K562 (cell line): ENCODE results near the gene SAMM50. TPM values are rescaled to one million over a fixed set of nuclear protein-coding genes. Genes with fewer than 3 reads are reported as not detected.

Source experiments
- ATAC-seq: fragments of 200-7000 bp; cut with Tn5 transposase; 3 replicates; pipeline ENCODE4 v1.9.1; 2020; ENCODE audit warnings: moderate library complexity
- BruUV-seq: library from RNA; stranded (reverse); fragments of 400-500 nt; replicated peaks from 2 replicates; lab custom pipeline; 2021; lab: Mats Ljungman, UMichigan
- CTCF ChIA-PET: fragments of 300-600 bp; formaldehyde crosslinking; extraction: SDS; loops from one replicate; lab custom pipeline; 2021; ENCODE audit warnings: low intra/inter-chr PET ratio; lab: Yijun Ruan, JAX
- POLR2A ChIA-PET: fragments of 300-600, 350-650 bp; sonication (Branson Sonifier 250); formaldehyde crosslinking; extraction: SDS; loops from one replicate; lab custom pipeline; 2021; ENCODE audit warnings: antibody characterized with exemption, inconsistent platforms; lab: Yijun Ruan, JAX
- DNase-seq, 4 experiments: peaks; one replicate each; pipeline versions ENCODE4 v3.0.0 to v3.0.0-alpha.2; 2011 to 2018; ENCODE audit warnings: low spot score in 3 of 4, mixed read lengths in 3 of 4; ENCODE audit errors: extremely low read depth in 1 of 4
- FAIRE-seq: peaks from 2 replicates; lab custom pipeline; 2011; peaks lifted over from hg19 to GRCh38; lab: Jason Lieb, UNC
- H2AFZ ChIP-seq: 2 replicates; pipeline ENCODE4 v1.6.0; 2011; ENCODE audit warnings: low read depth, low read length, control low read depth, inconsistent platforms
- H3K27ac ChIP-seq: fragments of 200-600 bp; 3 replicates; pipeline ENCODE4 v1.8.0; 2011; ENCODE audit warnings: low read depth, mild to moderate bottlenecking, control low read depth, inconsistent platforms, low read length, moderate library complexity, mixed read lengths; ENCODE audit errors: extremely low read depth
- H3K27me3 ChIP-seq, 2 experiments: fragments of 300-600 bp in 1 of 2; 2 replicates in 1 of 2; 3 replicates in 1 of 2; pipeline versions ENCODE4 v1.6.0 to v1.8.0; 2011; ENCODE audit warnings: inconsistent platforms in 2 of 2, low read length in 2 of 2, mild to moderate bottlenecking in 1 of 2, mixed read lengths in 1 of 2, moderate library complexity in 1 of 2; ENCODE audit not compliant: control insufficient read depth in 2 of 2, insufficient read depth in 2 of 2
- H3K36me3 ChIP-seq: fragments of 300-600 bp; 3 replicates; pipeline ENCODE4 v1.8.0; 2011; ENCODE audit warnings: mild to moderate bottlenecking, low read length, inconsistent platforms; ENCODE audit not compliant: control insufficient read depth, insufficient read depth
- H3K4me1 ChIP-seq, 2 experiments: fragments of 200-600 bp in 1 of 2; replicated peaks in 1 of 2; 2 replicates in 1 of 2; 3 replicates in 1 of 2; pipeline versions ENCODE4 v1.5.1 to v1.8.0; 2011; ENCODE audit warnings: inconsistent platforms in 2 of 2, low read length in 2 of 2, mild to moderate bottlenecking in 1 of 2, mixed read lengths in 1 of 2, moderate library complexity in 1 of 2; ENCODE audit not compliant: control insufficient read depth in 2 of 2, insufficient read depth in 2 of 2
- H3K4me2 ChIP-seq: 2 replicates; pipeline ENCODE4 v1.6.1; 2011; ENCODE audit warnings: low read length, control low read depth, inconsistent platforms, mixed read lengths; ENCODE audit not compliant: insufficient read depth
- H3K4me3 ChIP-seq: fragments of 200-600 bp; sonication (generic), shearing (Covaris generic); 2 replicates; pipeline ENCODE4 v1.5.1; 2016; ENCODE audit warnings: control low read depth, inconsistent platforms
- H3K79me2 ChIP-seq: fragments of 200-600 bp; 3 replicates; pipeline ENCODE4 v1.8.0; 2011; ENCODE audit warnings: low read length, inconsistent platforms; ENCODE audit not compliant: control insufficient read depth, insufficient read depth
- H3K9ac ChIP-seq, 2 experiments: 2 replicates each; pipeline versions ENCODE4 v1.6.0 to v1.6.1; 2011; ENCODE audit warnings: low read depth in 2 of 2, low read length in 2 of 2, control low read depth in 1 of 2, inconsistent platforms in 1 of 2, mild to moderate bottlenecking in 1 of 2, mixed read lengths in 1 of 2; ENCODE audit not compliant: insufficient read depth in 1 of 2
- H3K9me1 ChIP-seq: one replicate; pipeline ENCODE4 v1.6.0; 2011; ENCODE audit warnings: inconsistent platforms, mild to moderate bottlenecking, low read length, moderate library complexity; ENCODE audit not compliant: control insufficient read depth, insufficient read depth
- H3K9me3 ChIP-seq: replicated peaks from 2 replicates; pipeline ENCODE4 v1.5.1; 2011; ENCODE audit warnings: low read depth, low read length, inconsistent platforms; ENCODE audit not compliant: control insufficient read depth, insufficient read depth
- H4K20me1 ChIP-seq: replicated peaks from 2 replicates; pipeline ENCODE4 v1.6.1; 2011; ENCODE audit warnings: low read length, inconsistent platforms, mixed read lengths; ENCODE audit not compliant: control insufficient read depth, insufficient read depth
- CHD4 ChIP-seq: fragments of 200-600 bp; sonication (generic); IDR thresholded peaks from 3 replicates; pipeline ENCODE4 v1.6.1; 2012; ENCODE audit warnings: low read depth, mild to moderate bottlenecking, mixed read lengths, low read length, inconsistent platforms; ENCODE audit not compliant: insufficient read depth, insufficient replicate concordance, poor library complexity, severe bottlenecking
- CREB1 ChIP-seq, 2 experiments: sonication (generic) in 1 of 2; formaldehyde crosslinking in 1 of 2; IDR thresholded peaks; 2 replicates each; pipeline versions ENCODE4 v1.6.1 to v1.8.0; 2012 to 2022; ENCODE audit warnings: inconsistent platforms in 1 of 2, mild to moderate bottlenecking in 1 of 2, missing genetic modification reagents in 1 of 2, moderate library complexity in 1 of 2
- DACH1 ChIP-seq: fragments of 450-650 bp; IDR thresholded peaks from 2 replicates; pipeline ENCODE4 v1.6.1; 2018; ENCODE audit not compliant: partially characterized antibody
- FOXA3 ChIP-seq, 2 experiments: fragments of 450-650 bp in 1 of 2; sonication (generic) in 1 of 2; formaldehyde crosslinking; IDR thresholded peaks in 1 of 2; conservative IDR thresholded peaks in 1 of 2; 2 replicates each; pipeline versions ENCODE4 v1.4.0 to v1.8.0; 2020 to 2022; ENCODE audit warnings: mild to moderate bottlenecking in 2 of 2, missing genetic modification reagents in 1 of 2
- MEF2D ChIP-seq: conservative IDR thresholded peaks from 2 replicates; pipeline ENCODE4 v1.6.1; 2016; ENCODE audit warnings: low read depth, missing genetic modification characterization, missing compliant biosample characterization
- NELFE ChIP-seq: IDR thresholded peaks from 2 replicates; pipeline ENCODE4 v1.6.1; 2011; ENCODE audit warnings: mild to moderate bottlenecking; ENCODE audit not compliant: insufficient read depth, insufficient read length
- NFE2L1 ChIP-seq: fragments of 450-650 bp; IDR thresholded peaks from 2 replicates; pipeline ENCODE4 v1.6.1; 2016; ENCODE audit warnings: missing genetic modification characterization, low read depth, mild to moderate bottlenecking, missing compliant biosample characterization, moderate library complexity, borderline replicate concordance
- RFX1 ChIP-seq: fragments of 450-650 bp; IDR thresholded peaks from 2 replicates; pipeline ENCODE4 v1.6.1; 2016; ENCODE audit warnings: mild to moderate bottlenecking, moderate library complexity
- SIN3A ChIP-seq, 2 experiments: fragments of 150-350 bp in 1 of 2; IDR thresholded peaks; 2 replicates each; pipeline ENCODE4 v1.6.1; 2011 to 2016; ENCODE audit warnings: borderline replicate concordance in 2 of 2, low read depth in 2 of 2, low read length in 2 of 2, mild to moderate bottlenecking in 2 of 2, moderate library complexity in 2 of 2; ENCODE audit not compliant: control insufficient read depth in 1 of 2
- TFAM ChIP-seq: fragments of 250-450 bp; sonication (Bioruptor Pico); conservative IDR thresholded peaks from 2 replicates; pipeline ENCODE4 v1.5.0; 2021; ENCODE audit warnings: mild to moderate bottlenecking, moderate library complexity
- YBX1 ChIP-seq: fragments of 450-650 bp; IDR thresholded peaks from 2 replicates; pipeline ENCODE4 v1.7.1; 2016; ENCODE audit warnings: mild to moderate bottlenecking
- ZEB2 ChIP-seq: fragments of 450-650 bp; IDR thresholded peaks from 2 replicates; pipeline ENCODE4 v1.6.1; 2016
- ZNF282 ChIP-seq: sonication (generic); formaldehyde crosslinking; IDR thresholded peaks from 2 replicates; pipeline ENCODE4 v1.8.1; 2023; ENCODE audit warnings: missing genetic modification reagents
- ZNF384 ChIP-seq: IDR thresholded peaks from 2 replicates; pipeline ENCODE4 v1.6.1; 2012; ENCODE audit warnings: low read depth, low read length, improper control_type of control experiment
- ZNF75A ChIP-seq: fragments of 450-650 bp; formaldehyde crosslinking; IDR thresholded peaks from 2 replicates; pipeline ENCODE4 v1.4.0; 2020; ENCODE audit warnings: mild to moderate bottlenecking
- WGBS: fragments of 100-300 bp; shearing (Covaris generic); methylation state at CpG from one replicate; pipeline ENCODE4 v1.1.6; 2016; ENCODE audit warnings: low coverage, mixed read lengths; ENCODE audit not compliant: insufficient coverage; ENCODE audit errors: missing lambda C conversion rate; 5-methylcytosine and 5-hydroxymethylcytosine counted together
- in situ Hi-C: fragments of 300-500 bp; cut with MboI; formaldehyde crosslinking; loops from 4 replicates; pipeline ENCODE4 v1.15.0; 2018; ENCODE audit warnings: inconsistent platforms, mixed read lengths
- intact Hi-C: fragments of 100-400 bp; cut with micrococcal nuclease; formaldehyde crosslinking; loops from 2 replicates; pipeline ENCODE4 v1.14.2; 2022
- polyA plus RNA-seq, 8 experiments: library from polyadenylated mRNA; depleted of rRNA in 4 of 8; stranded (reverse) in 5 of 8; unstranded in 3 of 8; fragments of >200 nt; fragmentation: Nextera tagmentation in 2 of 8; fragmentation: Illumina TruSeq in 1 of 8; extraction: Ambion mirVana in 2 of 8; extraction: Trizol in 1 of 8; gene quantifications; 2 replicates each; pipeline versions ENCODE4 v1.2.1 to v1.2.3, GENCODE V29; 2011 to 2014; ENCODE audit warnings: inconsistent platforms in 1 of 8, missing spikeins in 1 of 8
- total RNA-seq, 7 experiments: library from RNA; depleted of rRNA in 6 of 7; stranded (reverse); fragments of >200 nt in 6 of 7; fragmentation: Illumina TruSeq in 2 of 7; extraction: Trizol in 2 of 7; gene quantifications; 2 replicates each; pipeline versions ENCODE4 v1.2.1 to v1.2.3, GENCODE V29; 2011 to 2021; ENCODE audit warnings: low replicate concordance in 1 of 7
- TF ChIP-seq, protein P1 (sequence below): IDR thresholded peaks from 2 replicates; pipeline ENCODE4 v1.6.1; 2011; ENCODE audit not compliant: insufficient read length; ENCODE audit errors: extremely low read depth
- TF ChIP-seq, protein P2 (sequence below): fragments of 450-650 bp; IDR thresholded peaks from 2 replicates; pipeline ENCODE4 v1.7.0; 2016; ENCODE audit warnings: borderline replicate concordance
- TF ChIP-seq, protein P3 (sequence below): fragments of 250-450 bp; sonication (Bioruptor Pico); IDR thresholded peaks from 2 replicates; pipeline ENCODE4 v1.5.1; 2021; ENCODE audit warnings: mild to moderate bottlenecking

Gene SAMM50
- total and polyA plus RNA-seq, 9 of the 15 experiments (the other 6 are each of a cell fraction or from before 2014, with no cell fraction given), result 14.6 to 49.3 (median 38.1) TPM

DNA sequence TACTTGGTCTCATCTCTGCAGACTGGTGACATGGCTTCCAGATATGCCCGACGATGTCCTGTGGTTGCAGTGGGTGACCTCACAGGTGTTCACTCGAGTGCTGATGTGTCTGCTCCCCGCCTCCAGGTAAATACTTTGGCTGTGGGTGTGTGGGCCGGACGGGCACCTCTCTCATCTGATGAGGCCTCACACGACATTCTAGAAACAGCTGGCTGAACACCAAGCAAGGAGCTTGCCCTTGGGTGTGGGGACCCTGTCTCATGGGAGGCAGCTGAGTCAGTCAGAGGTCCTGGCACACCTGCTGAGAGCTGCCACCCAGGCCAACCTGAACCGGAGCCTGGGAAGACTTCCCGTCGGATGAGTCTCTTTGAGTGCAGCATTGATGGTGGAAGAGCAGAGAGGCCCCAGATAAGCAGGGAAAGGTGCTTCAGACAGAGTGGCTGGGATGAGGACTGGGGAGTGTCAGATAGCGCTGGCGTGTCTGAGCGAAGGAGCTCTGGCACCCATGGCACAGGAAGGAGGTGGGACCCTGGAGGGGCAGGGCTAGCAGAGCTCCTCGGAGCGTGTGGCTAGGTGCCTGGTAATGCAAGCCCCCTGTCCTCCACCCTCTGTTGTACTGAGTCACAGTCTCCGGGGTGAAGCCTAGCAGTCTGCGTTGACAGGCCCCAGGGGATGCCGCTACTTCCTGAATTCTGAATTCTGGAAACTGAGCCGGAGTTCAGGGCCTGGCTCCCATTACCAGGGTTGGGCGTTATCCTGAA lies 10.4 kb upstream of the SAMM50 start:
- CTCF ChIA-PET, result interaction anchor here (1.8 kb wide), 1 partner anchor 62 kb away, joined by 4 read pairs; no protein-coding TSS in a partner anchor
- FAIRE-seq (no peak), ATAC-seq (no peak), DNase-seq (no peak)
- POLR2A ChIA-PET, result interaction anchor here (0.6 to 1.4 kb wide), 5 partner anchors 8 to 1364 kb away, joined by 3 to 5 read pairs (median 3); no protein-coding TSS in a partner anchor
- H3K4me2 ChIP-seq, result no peak overlapping the region
- no peaks in the 10 kb centered on the region for H3K79me2 ChIP-seq
- H3K36me3 ChIP-seq, result no peaks in the 10 kb centered on the region
- H2AFZ ChIP-seq, result no peak overlapping the region
- no peaks in the 10 kb centered on the region for H4K20me1 ChIP-seq
- in situ Hi-C loops, result no loop called here
- intact Hi-C loops, result no loop called here
- H3K27me3 ChIP-seq, result peaks cover 5 to 17% of the 10 kb centered on the region in 2 experiments; a peak in 1 of 5 replicates
- peaks cover 0 to 9% of the 10 kb centered on the region in 2 experiments; a peak in 3 of 5 replicates for H3K4me1 ChIP-seq
- no peaks in the 10 kb centered on the region for H3K9me1 ChIP-seq
- no TSS peak for BruUV-seq
- 10% methylated on average over 18 of the region's 20 CpGs for WGBS
- no peak overlapping the region for H3K9ac ChIP-seq
- no peak overlapping the region for H3K4me3 ChIP-seq
- no peaks in the 10 kb centered on the region for H3K9me3 ChIP-seq
- no peak overlapping the region for H3K27ac ChIP-seq
- TF ChIP-seq, protein P1, sequence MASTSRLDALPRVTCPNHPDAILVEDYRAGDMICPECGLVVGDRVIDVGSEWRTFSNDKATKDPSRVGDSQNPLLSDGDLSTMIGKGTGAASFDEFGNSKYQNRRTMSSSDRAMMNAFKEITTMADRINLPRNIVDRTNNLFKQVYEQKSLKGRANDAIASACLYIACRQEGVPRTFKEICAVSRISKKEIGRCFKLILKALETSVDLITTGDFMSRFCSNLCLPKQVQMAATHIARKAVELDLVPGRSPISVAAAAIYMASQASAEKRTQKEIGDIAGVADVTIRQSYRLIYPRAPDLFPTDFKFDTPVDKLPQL, result no peak
- no peak for TF ChIP-seq ZNF75A (CRISPR knock-in tag)
- TF ChIP-seq MEF2D (tag), result no peak
- no peak for TF ChIP-seq RFX1
- TF ChIP-seq CREB1 (IDR thresholded peaks at IDR 0.05), result no peak
- TF ChIP-seq CREB1 (CRISPR knock-in tag; IDR thresholded peaks at IDR 0.05), result no peak
- no peak for TF ChIP-seq SIN3A (IDR thresholded peaks at IDR 0.05; ENCODE audit: borderline replicate concordance in 2 of 2, control insufficient read depth in 1 of 2, low read depth in 2 of 2, low read length in 2 of 2)
- TF ChIP-seq, protein P2, sequence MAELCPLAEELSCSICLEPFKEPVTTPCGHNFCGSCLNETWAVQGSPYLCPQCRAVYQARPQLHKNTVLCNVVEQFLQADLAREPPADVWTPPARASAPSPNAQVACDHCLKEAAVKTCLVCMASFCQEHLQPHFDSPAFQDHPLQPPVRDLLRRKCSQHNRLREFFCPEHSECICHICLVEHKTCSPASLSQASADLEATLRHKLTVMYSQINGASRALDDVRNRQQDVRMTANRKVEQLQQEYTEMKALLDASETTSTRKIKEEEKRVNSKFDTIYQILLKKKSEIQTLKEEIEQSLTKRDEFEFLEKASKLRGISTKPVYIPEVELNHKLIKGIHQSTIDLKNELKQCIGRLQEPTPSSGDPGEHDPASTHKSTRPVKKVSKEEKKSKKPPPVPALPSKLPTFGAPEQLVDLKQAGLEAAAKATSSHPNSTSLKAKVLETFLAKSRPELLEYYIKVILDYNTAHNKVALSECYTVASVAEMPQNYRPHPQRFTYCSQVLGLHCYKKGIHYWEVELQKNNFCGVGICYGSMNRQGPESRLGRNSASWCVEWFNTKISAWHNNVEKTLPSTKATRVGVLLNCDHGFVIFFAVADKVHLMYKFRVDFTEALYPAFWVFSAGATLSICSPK, result no peak
- TF ChIP-seq NFE2L1 (tag), result no peak
- no peak for TF ChIP-seq DACH1
- TF ChIP-seq YBX1, result no peak
- no peak for TF ChIP-seq CHD4
- no peak for TF ChIP-seq TFAM (CRISPR knock-in tag)
- no peak for TF ChIP-seq ZNF282 (CRISPR knock-in tag)
- no peak for TF ChIP-seq FOXA3 (CRISPR knock-in tag; conservative IDR thresholded peaks at IDR 0.05 in 1 of 2, IDR thresholded peaks at IDR 0.05 in 1 of 2)
- TF ChIP-seq ZEB2, result no peak
- TF ChIP-seq ZNF384, result no peak
- no peak for TF ChIP-seq NELFE
- TF ChIP-seq, protein P3, sequence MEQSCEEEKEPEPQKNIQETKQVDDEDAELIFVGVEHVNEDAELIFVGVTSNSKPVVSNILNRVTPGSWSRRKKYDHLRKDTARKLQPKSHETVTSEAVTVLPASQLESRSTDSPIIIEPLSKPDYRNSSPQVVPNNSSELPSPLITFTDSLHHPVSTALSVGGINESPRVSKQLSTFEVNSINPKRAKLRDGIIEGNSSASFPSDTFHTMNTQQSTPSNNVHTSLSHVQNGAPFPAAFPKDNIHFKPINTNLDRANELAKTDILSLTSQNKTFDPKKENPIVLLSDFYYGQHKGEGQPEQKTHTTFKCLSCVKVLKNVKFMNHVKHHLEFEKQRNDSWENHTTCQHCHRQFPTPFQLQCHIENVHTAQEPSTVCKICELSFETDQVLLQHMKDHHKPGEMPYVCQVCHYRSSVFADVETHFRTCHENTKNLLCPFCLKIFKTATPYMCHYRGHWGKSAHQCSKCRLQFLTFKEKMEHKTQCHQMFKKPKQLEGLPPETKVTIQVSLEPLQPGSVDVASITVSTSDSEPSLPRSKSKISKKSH (CRISPR knock-in tag), result no peak
